Measurements from ENCODE around the gene C20orf141.

The C20orf141 gene

GRCh38 chr20:2864626-2865025, 49.8 kb downstream of the C20orf141 start:
- Histone ChIP-seq H3K9me3 (ENCODE audit: low read length) (no peaks in the 10 kb centered on the region), H3K36me3 (ENCODE audit: insufficient read depth, low read length) (peaks cover 33% of the 10 kb centered on the region), H3K4me2 (ENCODE audit: low read length) (no peak overlapping the region), H3K9ac (ENCODE audit: low read length) (no peak overlapping the region), H3F3A (ENCODE audit: insufficient read depth, low read length) (no peaks in the 10 kb centered on the region), H3K4me3 (ENCODE audit: low read depth, low read length, poor library complexity, severe bottlenecking) (no peak overlapping the region), H4K20me1 (ENCODE audit: insufficient read depth, low read length) (no peaks in the 10 kb centered on the region), H3K27me3 (ENCODE audit: insufficient read depth, low read length) (no peaks in the 10 kb centered on the region), H3K9me2 (ENCODE audit: low read depth, low read length) (no peaks in the 10 kb centered on the region), H3K27ac (ENCODE audit: low read depth, low read length, poor library complexity, severe bottlenecking) (no peak overlapping the region), H3K79me2 (ENCODE audit: insufficient read depth, low read length) (no peaks in the 10 kb centered on the region), H2AFZ (ENCODE audit: low read length) (no peak overlapping the region), H3K4me1 (ENCODE audit: insufficient read depth, low read length, severe bottlenecking) (peaks cover 7% of the 10 kb centered on the region)
- no peak for TF ChIP-seq CTCF (IDR thresholded peaks at IDR 0.05; ENCODE audit: low read length)
- no peak for TF ChIP-seq EZH2 (IDR thresholded peaks at IDR 0.05; ENCODE audit: borderline replicate concordance, low read length)

DNA sequence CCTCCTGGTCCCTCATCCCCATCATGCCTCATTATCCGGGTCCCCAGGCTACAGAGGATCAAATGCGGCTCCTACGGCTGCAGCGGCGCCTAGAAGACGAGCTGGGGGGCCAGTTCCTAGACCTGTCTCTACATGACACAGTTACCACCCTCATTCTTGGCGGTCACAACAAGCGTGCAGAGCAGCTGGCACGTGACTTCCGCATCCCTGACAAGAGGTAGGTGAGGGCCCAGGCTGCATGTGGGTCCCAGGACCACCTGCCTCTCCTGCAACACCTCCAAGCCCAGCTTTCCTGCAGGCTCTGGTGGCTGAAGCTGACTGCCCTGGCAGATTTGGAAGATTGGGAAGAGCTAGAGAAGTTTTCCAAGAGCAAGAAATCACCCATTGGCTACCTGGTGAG, 50.3 kb downstream of the C20orf141 start:
- no peak for TF ChIP-seq EZH2 (IDR thresholded peaks at IDR 0.05; ENCODE audit: borderline replicate concordance, low read length)
- no peak for TF ChIP-seq CTCF (IDR thresholded peaks at IDR 0.05; ENCODE audit: low read length)
- H3K79me2 ChIP-seq (ENCODE audit: insufficient read depth, low read length), result no peaks in the 10 kb centered on the region
- no peak overlapping the region for H3K4me3 ChIP-seq (ENCODE audit: low read depth, low read length, poor library complexity, severe bottlenecking)
- H3K9ac ChIP-seq (ENCODE audit: low read length), result no peak overlapping the region
- H3K9me2 ChIP-seq (ENCODE audit: low read depth, low read length), result no peaks in the 10 kb centered on the region
- H4K20me1 ChIP-seq (ENCODE audit: insufficient read depth, low read length), result no peaks in the 10 kb centered on the region
- peaks cover 7% of the 10 kb centered on the region for H3K4me1 ChIP-seq (ENCODE audit: insufficient read depth, low read length, severe bottlenecking)
- no peak overlapping the region for H3K4me2 ChIP-seq (ENCODE audit: low read length)
- H3F3A ChIP-seq (ENCODE audit: insufficient read depth, low read length), result no peaks in the 10 kb centered on the region
- no peak overlapping the region for H3K27ac ChIP-seq (ENCODE audit: low read depth, low read length, poor library complexity, severe bottlenecking)
- H3K9me3 ChIP-seq (ENCODE audit: low read length), result no peaks in the 10 kb centered on the region
- peaks cover 33% of the 10 kb centered on the region for H3K36me3 ChIP-seq (ENCODE audit: insufficient read depth, low read length)
- no peak overlapping the region for H2AFZ ChIP-seq (ENCODE audit: low read length)
- no peaks in the 10 kb centered on the region for H3K27me3 ChIP-seq (ENCODE audit: insufficient read depth, low read length)
